IMR-90 (cell line): ENCODE data around the gene REN. TPM values are rescaled to one million over a fixed set of nuclear protein-coding genes. Genes with fewer than 3 reads are reported as not detected.

ENCODE experiments used
- ATAC-seq: fragments of 200-7000 bp; cut with Tn5 transposase; 2 replicates; pipeline ENCODE4 v1.9.1; 2020; ENCODE audit warnings: low read depth, mild to moderate bottlenecking, moderate library complexity
- BruUV-seq: library from RNA; stranded (reverse); fragments of 400-500 nt; replicated peaks from 2 replicates; lab custom pipeline; 2021; lab: Mats Ljungman, UMichigan
- CTCF ChIA-PET: fragments of 300-600 bp; formaldehyde crosslinking; extraction: SDS; loops from one replicate; lab custom pipeline; 2021; ENCODE audit warnings: antibody characterized with exemption; lab: Yijun Ruan, JAX
- POLR2A ChIA-PET: fragments of 300-600 bp; sonication (Branson Sonifier 250); formaldehyde crosslinking; loops from one replicate; lab custom pipeline; 2022; ENCODE audit warnings: antibody characterized with exemption; ENCODE audit not compliant: unreplicated experiment; lab: Charles Lee
- DNase-seq: peaks from one replicate; pipeline ENCODE4 v3.0.0; 2013
- H2AFZ ChIP-seq: replicated peaks from 2 replicates; pipeline ENCODE3; 2013; ENCODE audit warnings: low read length, mild to moderate bottlenecking; ENCODE audit not compliant: poor library complexity
- H2AK5ac ChIP-seq: 2 replicates; pipeline ENCODE4 v1.6.1; 2013; ENCODE audit warnings: low read depth, low read length, inconsistent platforms
- H2AK9ac ChIP-seq: replicated peaks from 2 replicates; pipeline ENCODE3; 2013; ENCODE audit warnings: mild to moderate bottlenecking, low read depth, low read length, moderate library complexity; ENCODE audit not compliant: poor library complexity
- H2BK120ac ChIP-seq: 2 replicates; pipeline ENCODE4 v1.6.1; 2013; ENCODE audit warnings: low read depth, low read length, inconsistent platforms
- H2BK15ac ChIP-seq: 3 replicates; pipeline ENCODE4 v1.6.1; 2013; ENCODE audit warnings: low read depth, low read length, inconsistent platforms
- H2BK20ac ChIP-seq: 2 replicates; pipeline ENCODE4 v1.6.1; 2013; ENCODE audit warnings: low read depth, mild to moderate bottlenecking, inconsistent platforms, low read length, moderate library complexity
- H2BK5ac ChIP-seq: 2 replicates; pipeline ENCODE4 v1.6.1; 2013; ENCODE audit warnings: mild to moderate bottlenecking, low read depth, low read length, inconsistent platforms; ENCODE audit not compliant: poor library complexity, severe bottlenecking
- H3K14ac ChIP-seq: replicated peaks from 2 replicates; pipeline ENCODE4 v1.6.1; 2013; ENCODE audit warnings: low read depth, low read length, inconsistent platforms
- H3K18ac ChIP-seq: 2 replicates; pipeline ENCODE4 v1.6.1; 2013; ENCODE audit warnings: low read depth, low read length, control low read depth
- H3K23ac ChIP-seq: 2 replicates; pipeline ENCODE4 v1.6.1; 2013; ENCODE audit warnings: low read depth, low read length, inconsistent platforms
- H3K27ac ChIP-seq: 2 replicates; pipeline ENCODE4 v1.5.1; 2013; ENCODE audit warnings: mild to moderate bottlenecking, control low read depth, low read length; ENCODE audit not compliant: insufficient read depth
- H3K27me3 ChIP-seq: 2 replicates; pipeline ENCODE4 v1.6.1; 2013; ENCODE audit warnings: low read length; ENCODE audit not compliant: control insufficient read depth, insufficient read depth
- H3K36me3 ChIP-seq: 2 replicates; pipeline ENCODE4 v1.6.1; 2013; ENCODE audit warnings: low read length, mixed read lengths; ENCODE audit not compliant: control insufficient read depth, insufficient read depth
- H3K4ac ChIP-seq: 2 replicates; pipeline ENCODE4 v1.6.1; 2013; ENCODE audit warnings: low read depth, low read length, inconsistent platforms
- H3K4me1 ChIP-seq: 2 replicates; pipeline ENCODE4 v1.6.1; 2013; ENCODE audit warnings: low read length, mixed read lengths; ENCODE audit not compliant: control insufficient read depth, insufficient read depth
- H3K4me2 ChIP-seq: 2 replicates; pipeline ENCODE4 v1.6.1; 2013; ENCODE audit warnings: low read depth, mild to moderate bottlenecking, control low read depth, low read length, moderate library complexity
- H3K4me3 ChIP-seq: 2 replicates; pipeline ENCODE4 v1.5.1; 2013; ENCODE audit warnings: low read depth, mild to moderate bottlenecking, control low read depth, low read length, moderate library complexity; ENCODE audit not compliant: insufficient read depth
- H3K56ac ChIP-seq: 2 replicates; pipeline ENCODE4 v1.6.1; 2013; ENCODE audit warnings: low read length, inconsistent platforms; ENCODE audit not compliant: insufficient read depth; ENCODE audit errors: extremely low read depth
- H3K79me1 ChIP-seq, 2 experiments: 2 replicates each; pipeline ENCODE4 v1.6.1; 2013; ENCODE audit warnings: low read length in 2 of 2, inconsistent platforms in 1 of 2, low read depth in 1 of 2
- H3K9ac ChIP-seq: 2 replicates; pipeline ENCODE4 v1.6.1; 2013; ENCODE audit warnings: low read depth, low read length, control low read depth
- H3K9me1 ChIP-seq: 2 replicates; pipeline ENCODE4 v1.6.1; 2013; ENCODE audit warnings: low read length, inconsistent platforms; ENCODE audit not compliant: insufficient read depth
- H3K9me3 ChIP-seq: 2 replicates; pipeline ENCODE4 v1.6.1; 2013; ENCODE audit warnings: low read length; ENCODE audit not compliant: control insufficient read depth, insufficient read depth
- H4K20me1 ChIP-seq: 2 replicates; pipeline ENCODE4 v1.6.1; 2013; ENCODE audit warnings: low read length, inconsistent platforms; ENCODE audit not compliant: insufficient read depth
- H4K5ac ChIP-seq: 2 replicates; pipeline ENCODE4 v1.6.1; 2013; ENCODE audit warnings: mild to moderate bottlenecking, low read depth, low read length, control low read depth
- H4K8ac ChIP-seq, 2 experiments: 2 replicates each; pipeline ENCODE4 v1.6.1; 2013; ENCODE audit warnings: low read depth in 2 of 2, low read length in 2 of 2, control low read depth in 1 of 2, inconsistent platforms in 1 of 2
- H4K91ac ChIP-seq: 2 replicates; pipeline ENCODE4 v1.6.1; 2013; ENCODE audit warnings: low read depth, low read length, inconsistent platforms; ENCODE audit not compliant: insufficient read depth
- FOS ChIP-seq: fragments of 150-350 bp; IDR thresholded peaks from 2 replicates; pipeline ENCODE4 v1.6.1; 2016; ENCODE audit warnings: low read depth, low read length
- MAFK ChIP-seq: IDR thresholded peaks from 2 replicates; pipeline ENCODE4 v1.6.1; 2012; ENCODE audit warnings: low read depth, low read length, improper control_type of control experiment
- RFX5 ChIP-seq: IDR thresholded peaks from 2 replicates; pipeline ENCODE4 v1.8.0; 2012; ENCODE audit warnings: low read depth, mild to moderate bottlenecking, low read length, moderate library complexity
- SMC3 ChIP-seq: fragments of 150-350 bp; IDR thresholded peaks from 2 replicates; pipeline ENCODE4 v1.6.1; 2016; ENCODE audit warnings: low read depth, mild to moderate bottlenecking, antibody characterized with exemption, low read length, moderate library complexity
- USF2 ChIP-seq: fragments of 150-350 bp; IDR thresholded peaks from 2 replicates; pipeline ENCODE4 v1.6.1; 2017; ENCODE audit warnings: mild to moderate bottlenecking, antibody characterized with exemption, low read length, low read depth
- WGBS, 2 experiments: methylation state at CpG; one replicate each; pipeline versions ENCODE4 v1.1.5 to v1.1.7; 2013; ENCODE audit warnings: missing lambda C conversion rate in 2 of 2; ENCODE audit not compliant: insufficient read length in 1 of 2; ENCODE audit errors: extremely low coverage in 2 of 2; 5-methylcytosine and 5-hydroxymethylcytosine counted together
- dilution Hi-C: fragments of 300-500 bp; cut with HindIII; formaldehyde crosslinking; loops from one replicate; pipeline ENCODE4 v1.14.3; 2018; ENCODE audit warnings: low sequenced_read_pairs; ENCODE audit not compliant: unreplicated experiment
- in situ Hi-C: fragments of 300-500 bp; cut with MboI; formaldehyde crosslinking; loops from 3 replicates; pipeline ENCODE4 v1.14.3; 2019; ENCODE audit warnings: low sequenced_read_pairs, inconsistent platforms, mixed read lengths
- intact Hi-C: fragments of 100-400 bp; cut with micrococcal nuclease; formaldehyde crosslinking; loops from 2 replicates; pipeline ENCODE4 v1.10.0; 2022
- polyA plus RNA-seq, 3 experiments: library from polyadenylated mRNA; depleted of rRNA; stranded (reverse); fragments of >200 nt; gene quantifications; 2 replicates each; pipeline ENCODE4 v1.2.3, GENCODE V29; 2012; ENCODE audit warnings: low replicate concordance in 1 of 3
- total RNA-seq: library from RNA; depleted of rRNA; stranded (reverse); fragments of >200 nt; gene quantifications from 2 replicates; pipeline ENCODE4 v1.2.3, GENCODE V29; 2012
- TF ChIP-seq, protein P1 (sequence below): fragments of 150-350 bp; IDR thresholded peaks from 2 replicates; pipeline ENCODE4 v1.6.1; 2016; ENCODE audit warnings: low read depth, mild to moderate bottlenecking, low read length, moderate library complexity, borderline replicate concordance

The REN gene
- total and polyA plus RNA-seq, 2 of the 4 experiments (the other 2 are of a cell fraction): 0.54 to 1.2 TPM

- H3K9ac ChIP-seq: no peak overlapping the region
- WGBS, 2 experiments: 100% methylated on average over 2 of the region's 4 CpGs; no CpG with 5 or more reads in 1 of the 2 experiments
- peaks cover 8% of the 10 kb centered on the region for H3K9me1 ChIP-seq
- no TSS peak for BruUV-seq
- intact Hi-C loops (no loop called here), in situ Hi-C loops (no loop called here), dilution Hi-C loops (no loop called here)
- TF ChIP-seq, protein P1, sequence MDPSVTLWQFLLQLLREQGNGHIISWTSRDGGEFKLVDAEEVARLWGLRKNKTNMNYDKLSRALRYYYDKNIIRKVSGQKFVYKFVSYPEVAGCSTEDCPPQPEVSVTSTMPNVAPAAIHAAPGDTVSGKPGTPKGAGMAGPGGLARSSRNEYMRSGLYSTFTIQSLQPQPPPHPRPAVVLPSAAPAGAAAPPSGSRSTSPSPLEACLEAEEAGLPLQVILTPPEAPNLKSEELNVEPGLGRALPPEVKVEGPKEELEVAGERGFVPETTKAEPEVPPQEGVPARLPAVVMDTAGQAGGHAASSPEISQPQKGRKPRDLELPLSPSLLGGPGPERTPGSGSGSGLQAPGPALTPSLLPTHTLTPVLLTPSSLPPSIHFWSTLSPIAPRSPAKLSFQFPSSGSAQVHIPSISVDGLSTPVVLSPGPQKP: no peak
- TF ChIP-seq USF2: no peak
- TF ChIP-seq SMC3: no peak
- TF ChIP-seq FOS: no peak
- no peak for TF ChIP-seq RFX5
- TF ChIP-seq MAFK: no peak
- H3K79me1 ChIP-seq: no peaks in the 10 kb centered on the region
- no peak overlapping the region for H3K4me2 ChIP-seq
- H2AFZ ChIP-seq: no peak overlapping the region
- CTCF ChIA-PET: no interaction called here
- no peaks in the 10 kb centered on the region for H3K27me3 ChIP-seq
- no peak for DNase-seq
- H3K9me3 ChIP-seq: no peaks in the 10 kb centered on the region
- no peak overlapping the region for H2AK9ac ChIP-seq
- no peak overlapping the region for H3K4me3 ChIP-seq
- no peak overlapping the region for H4K8ac ChIP-seq
- POLR2A ChIA-PET: no interaction called here
- no peak overlapping the region; the same call in 1 of the 2 replicates for H3K4ac ChIP-seq
- no peak overlapping the region for H4K5ac ChIP-seq
- H3K23ac ChIP-seq: no peak overlapping the region
- H4K91ac ChIP-seq: no peak overlapping the region
- H3K56ac ChIP-seq: no peak overlapping the region
- no peak for ATAC-seq
- peaks cover 8% of the 10 kb centered on the region; the same call in 1 of the 2 replicates for H3K4me1 ChIP-seq
- H2BK20ac ChIP-seq: no peak overlapping the region
- no peak overlapping the region for H2BK15ac ChIP-seq
- peaks cover 5% of the 10 kb centered on the region for H3K36me3 ChIP-seq
- H4K20me1 ChIP-seq: no peaks in the 10 kb centered on the region; the same call in 1 of the 2 replicates
- no peak overlapping the region for H3K27ac ChIP-seq
- H2AK5ac ChIP-seq: no peak overlapping the region
- no peak overlapping the region for H2BK120ac ChIP-seq
- H3K18ac ChIP-seq: no peak overlapping the region
- no peak overlapping the region for H2BK5ac ChIP-seq
- no peak overlapping the region for H3K14ac ChIP-seq
Measured at GRCh38 chr1:204114606-204115005, 51.5 kb downstream of the REN start.
